22Rv1 (cell line): ENCODE results near the gene TBC1D22A.

ENCODE experiments used
- ZFX ChIP-seq: fragments of 450-650 bp; IDR thresholded peaks from 2 replicates; pipeline ENCODE4 v1.6.1; 2017; ENCODE audit warnings: antibody characterized with exemption, borderline replicate concordance
- TF ChIP-seq, protein P1 (sequence below): fragments of 450-650 bp; IDR thresholded peaks from 2 replicates; pipeline ENCODE4 v1.5.1; 2017; ENCODE audit warnings: mild to moderate bottlenecking

DNA sequence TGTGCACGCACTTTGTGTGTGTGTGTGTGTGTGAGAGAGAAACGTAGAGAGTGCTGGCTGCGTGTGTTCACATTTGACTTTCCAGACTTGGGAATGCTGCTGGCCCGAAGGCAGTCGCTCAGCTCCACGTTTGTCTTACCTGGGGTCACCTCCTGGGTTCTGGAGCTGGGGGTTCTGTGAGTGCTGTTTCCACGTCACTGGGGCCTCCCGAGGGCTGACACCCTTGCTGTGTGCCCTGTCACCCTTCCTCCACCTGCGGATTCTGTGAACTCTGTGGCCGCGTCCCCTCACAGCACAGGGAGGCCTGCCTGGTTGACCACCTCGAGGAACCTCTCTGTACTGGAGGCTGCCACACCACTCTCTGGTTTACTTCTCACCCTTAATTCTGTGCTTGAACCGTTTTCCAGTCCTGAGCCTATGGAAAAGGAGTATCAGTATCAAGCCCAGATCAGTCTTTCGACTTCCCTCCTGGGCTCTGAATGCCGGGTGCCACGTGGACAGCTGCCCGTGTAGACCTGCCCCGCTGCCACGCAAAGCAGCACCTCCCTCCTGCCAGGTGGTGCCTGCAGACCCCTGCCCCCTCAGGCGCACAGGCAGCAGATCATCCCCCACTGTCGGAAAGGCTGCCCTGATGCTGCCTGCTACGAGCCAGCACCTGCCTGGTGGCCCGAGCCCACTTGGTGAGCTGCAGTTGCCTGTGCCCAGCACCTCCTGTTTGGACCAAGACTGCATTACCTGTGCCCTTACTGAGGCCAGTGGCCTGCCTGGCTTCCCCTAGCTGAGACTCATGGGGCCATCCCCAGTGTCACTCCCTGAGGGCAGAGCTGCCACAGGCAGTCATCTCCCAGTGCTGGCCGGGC, 233.3 kb downstream of the TBC1D22A start:
- TF ChIP-seq, protein P1, sequence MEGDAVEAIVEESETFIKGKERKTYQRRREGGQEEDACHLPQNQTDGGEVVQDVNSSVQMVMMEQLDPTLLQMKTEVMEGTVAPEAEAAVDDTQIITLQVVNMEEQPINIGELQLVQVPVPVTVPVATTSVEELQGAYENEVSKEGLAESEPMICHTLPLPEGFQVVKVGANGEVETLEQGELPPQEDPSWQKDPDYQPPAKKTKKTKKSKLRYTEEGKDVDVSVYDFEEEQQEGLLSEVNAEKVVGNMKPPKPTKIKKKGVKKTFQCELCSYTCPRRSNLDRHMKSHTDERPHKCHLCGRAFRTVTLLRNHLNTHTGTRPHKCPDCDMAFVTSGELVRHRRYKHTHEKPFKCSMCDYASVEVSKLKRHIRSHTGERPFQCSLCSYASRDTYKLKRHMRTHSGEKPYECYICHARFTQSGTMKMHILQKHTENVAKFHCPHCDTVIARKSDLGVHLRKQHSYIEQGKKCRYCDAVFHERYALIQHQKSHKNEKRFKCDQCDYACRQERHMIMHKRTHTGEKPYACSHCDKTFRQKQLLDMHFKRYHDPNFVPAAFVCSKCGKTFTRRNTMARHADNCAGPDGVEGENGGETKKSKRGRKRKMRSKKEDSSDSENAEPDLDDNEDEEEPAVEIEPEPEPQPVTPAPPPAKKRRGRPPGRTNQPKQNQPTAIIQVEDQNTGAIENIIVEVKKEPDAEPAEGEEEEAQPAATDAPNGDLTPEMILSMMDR: no peak
- no peak for TF ChIP-seq ZFX
